SK-N-SH (cell line): ENCODE measurements around the gene GLG1. TPM values are rescaled to one million over a fixed set of nuclear protein-coding genes. Genes with fewer than 3 reads are reported as not detected.

Experiments used
- CTCF ChIA-PET: fragments of 300-600, 350-600 bp; formaldehyde crosslinking; extraction: SDS; loops from one replicate; lab custom pipeline; 2021; lab: Yijun Ruan, JAX
- POLR2A ChIA-PET: fragments of 350-600 bp; sonication (Branson Sonifier 250); formaldehyde crosslinking; extraction: SDS; loops from one replicate; lab custom pipeline; 2020; ENCODE audit warnings: antibody characterized with exemption, inconsistent platforms; lab: Yijun Ruan, JAX
- DNase-seq: peaks from one replicate; pipeline ENCODE4 v3.0.0; 2012
- H2AFZ ChIP-seq: fragments of 200-600 bp; sonication (generic); 2 replicates; pipeline ENCODE4 v1.8.1; 2016; ENCODE audit warnings: antibody characterized with exemption, mild to moderate bottlenecking, low read depth
- H3F3A ChIP-seq: fragments of 200-600 bp; sonication (generic); replicated peaks from 2 replicates; pipeline ENCODE3; 2016; ENCODE audit warnings: antibody characterized with exemption, mild to moderate bottlenecking; ENCODE audit not compliant: insufficient read depth
- H3K27ac ChIP-seq, 2 experiments: fragments of 200-500 bp in 1 of 2; fragments of 200-600 bp in 1 of 2; sonication (Bioruptor generic) in 1 of 2; sonication (generic), shearing (Covaris generic) in 1 of 2; 2 replicates each; pipeline versions ENCODE4 v1.5.1 to v1.6.1; 2014 to 2016; ENCODE audit warnings: low read depth in 2 of 2, inconsistent platforms in 1 of 2, low read length in 1 of 2, mild to moderate bottlenecking in 1 of 2, mixed read lengths in 1 of 2
- H3K27me3 ChIP-seq: fragments of 200-600 bp; sonication (generic), shearing (Covaris generic); 2 replicates; pipeline ENCODE4 v1.6.1; 2016; ENCODE audit warnings: mixed run types; ENCODE audit not compliant: insufficient read depth
- H3K36me3 ChIP-seq, 2 experiments: fragments of 200-500 bp in 1 of 2; fragments of 200-600 bp in 1 of 2; sonication (Bioruptor generic) in 1 of 2; sonication (generic) in 1 of 2; replicated peaks in 1 of 2; 2 replicates each; pipeline versions ENCODE3 to v1.5.1; 2014 to 2016; ENCODE audit warnings: low read length in 1 of 2, mild to moderate bottlenecking in 1 of 2; ENCODE audit not compliant: insufficient read depth in 2 of 2, control insufficient read depth in 1 of 2
- H3K4me1 ChIP-seq, 2 experiments: fragments of 200-500 bp in 1 of 2; fragments of 200-600 bp in 1 of 2; sonication (Bioruptor generic) in 1 of 2; sonication (generic), shearing (Covaris generic) in 1 of 2; 2 replicates each; pipeline versions ENCODE4 v1.5.1 to v1.6.1; 2014 to 2016; ENCODE audit warnings: low read depth in 1 of 2, low read length in 1 of 2, mixed run types in 1 of 2; ENCODE audit not compliant: insufficient read depth in 2 of 2, control insufficient read depth in 1 of 2
- H3K4me2 ChIP-seq: fragments of 200-600 bp; sonication (generic), shearing (Covaris generic); 2 replicates; pipeline ENCODE4 v1.6.1; 2017; ENCODE audit warnings: mixed run types
- H3K4me3 ChIP-seq, 2 experiments: fragments of 200-500 bp in 1 of 2; fragments of 200-600 bp in 1 of 2; sonication (Bioruptor generic) in 1 of 2; sonication (generic), shearing (Covaris generic) in 1 of 2; 2 replicates each; pipeline versions ENCODE4 v1.5.1 to v1.8.1; 2014 to 2016; ENCODE audit warnings: low read depth in 2 of 2, inconsistent platforms in 1 of 2, low read length in 1 of 2, mild to moderate bottlenecking in 1 of 2, mixed read lengths in 1 of 2, moderate library complexity in 1 of 2
- H3K79me2 ChIP-seq: fragments of 200-600 bp; sonication (generic); 2 replicates; pipeline ENCODE4 v1.8.1; 2017; ENCODE audit warnings: mild to moderate bottlenecking; ENCODE audit not compliant: insufficient read depth
- H3K9ac ChIP-seq: fragments of 200-600 bp; sonication (generic); 2 replicates; pipeline ENCODE4 v1.6.1; 2017; ENCODE audit warnings: mixed run types
- H3K9me2 ChIP-seq: fragments of 200-600 bp; sonication (generic); 2 replicates; pipeline ENCODE4 v1.6.1; 2017; ENCODE audit warnings: mixed run types
- H3K9me3 ChIP-seq: fragments of 200-600 bp; sonication (generic); 2 replicates; pipeline ENCODE4 v1.6.1; 2017; ENCODE audit warnings: mixed run types, mild to moderate bottlenecking, moderate library complexity
- H4K20me1 ChIP-seq: fragments of 200-600 bp; sonication (generic); 2 replicates; pipeline ENCODE4 v1.6.1; 2017; ENCODE audit warnings: mild to moderate bottlenecking, mixed run types; ENCODE audit not compliant: insufficient read depth
- CHD2 ChIP-seq: fragments of 150-350 bp; IDR thresholded peaks from 2 replicates; pipeline ENCODE4 v1.6.1; 2018; ENCODE audit warnings: low read length; ENCODE audit not compliant: partially characterized antibody
- ELF1 ChIP-seq: IDR thresholded peaks from 2 replicates; pipeline ENCODE4 v1.4.0; 2012
- EP300 ChIP-seq, 2 experiments: IDR thresholded peaks; 2 replicates each; pipeline versions ENCODE4 v1.4.0 to v1.6.1; 2012; ENCODE audit warnings: borderline replicate concordance in 1 of 2, low read depth in 1 of 2, low read length in 1 of 2
- EZH2phosphoT487 ChIP-seq: fragments of 200-600 bp; sonication (generic); IDR thresholded peaks from 2 replicates; pipeline ENCODE4 v1.6.1; 2017; ENCODE audit warnings: low read depth, mixed run types, mild to moderate bottlenecking, antibody characterized with exemption, moderate library complexity, borderline replicate concordance
- FOSL2 ChIP-seq: IDR thresholded peaks from 2 replicates; pipeline ENCODE4 v1.4.0; 2012; ENCODE audit warnings: low read depth, mild to moderate bottlenecking, moderate library complexity, borderline replicate concordance
- FOXJ3 ChIP-seq: sonication (generic); formaldehyde crosslinking; IDR thresholded peaks from 2 replicates; pipeline ENCODE4 v1.5.1; 2020; ENCODE audit warnings: mild to moderate bottlenecking, missing genetic modification reagents
- JUND ChIP-seq: IDR thresholded peaks from 2 replicates; pipeline ENCODE4 v1.4.0; 2012
- MXI1 ChIP-seq: IDR thresholded peaks from 2 replicates; pipeline ENCODE4 v1.6.1; 2012; ENCODE audit warnings: mild to moderate bottlenecking, low read depth, low read length, improper control_type of control experiment
- NFIC ChIP-seq: IDR thresholded peaks from 2 replicates; pipeline ENCODE4 v1.4.0; 2012; ENCODE audit warnings: borderline replicate concordance
- NRF1 ChIP-seq: IDR thresholded peaks from 2 replicates; pipeline ENCODE4 v1.6.1; 2012; ENCODE audit warnings: low read depth, mild to moderate bottlenecking, low read length
- PBX3 ChIP-seq: IDR thresholded peaks from 2 replicates; pipeline ENCODE4; 2012
- RAD21 ChIP-seq: IDR thresholded peaks from 2 replicates; pipeline ENCODE4 v1.6.1; 2012; ENCODE audit warnings: mild to moderate bottlenecking, low read length
- REST ChIP-seq: IDR thresholded peaks from 2 replicates; pipeline ENCODE4 v1.6.1; 2012; ENCODE audit warnings: mild to moderate bottlenecking, low read depth, low read length, moderate library complexity
- RXRA ChIP-seq: IDR thresholded peaks from 2 replicates; pipeline ENCODE4 v1.4.0; 2012; ENCODE audit warnings: low read depth, mild to moderate bottlenecking, borderline replicate concordance
- SIN3A ChIP-seq: IDR thresholded peaks from 2 replicates; pipeline ENCODE4 v1.6.1; 2012; ENCODE audit warnings: low read depth, mild to moderate bottlenecking, low read length, moderate library complexity, borderline replicate concordance
- TAF1 ChIP-seq: IDR thresholded peaks from 2 replicates; pipeline ENCODE4 v1.6.1; 2012; ENCODE audit warnings: low read depth, mild to moderate bottlenecking, low read length, moderate library complexity, borderline replicate concordance
- TEAD4 ChIP-seq: IDR thresholded peaks from 2 replicates; pipeline ENCODE4 v1.4.0; 2012; ENCODE audit warnings: mild to moderate bottlenecking, borderline replicate concordance; ENCODE audit not compliant: insufficient read depth
- WGBS: methylation state at CpG from one replicate; pipeline ENCODE4 v1.1.6; 2017; ENCODE audit warnings: low lambda C conversion rate; 5-methylcytosine and 5-hydroxymethylcytosine counted together
- polyA plus RNA-seq, 3 experiments: library from polyadenylated mRNA; depleted of rRNA; stranded (reverse); fragments of >200 nt; gene quantifications; 2 replicates each; pipeline ENCODE4 v1.2.3, GENCODE V29; 2012

The GLG1 gene
- polyA plus RNA-seq, 1 of the 3 experiments (the other 2 are of a cell fraction), result 71.1 TPM

- Histone ChIP-seq H3K4me2 (no peak overlapping the region), H3K9ac (no peak overlapping the region), H3K4me1 (no peaks in the 10 kb centered on the region), H3K9me3 (no peaks in the 10 kb centered on the region), H3K27me3 (no peaks in the 10 kb centered on the region), H4K20me1 (no peaks in the 10 kb centered on the region), H3K4me3 (no peak overlapping the region), H3K36me3 (peaks cover 74 to 76% of the 10 kb centered on the region in 2 experiments), H3F3A (no peaks in the 10 kb centered on the region), H3K79me2 (no peaks in the 10 kb centered on the region), H3K27ac (no peak overlapping the region), H3K9me2 (no peaks in the 10 kb centered on the region), H2AFZ (no peak overlapping the region)
- ChIA-PET POLR2A (no interaction called here), CTCF (no interaction called here)
- no peak for DNase-seq
- 88% methylated on average over 6 of the region's 6 CpGs for WGBS
- TF ChIP-seq EZH2phosphoT487 (no peak), MXI1 (no peak), ELF1 (no peak)
Measured at GRCh38 chr16:74465851-74466685, 140.8 kb downstream of the GLG1 start.

GRCh38 chr16:74465281-74465680 lies 141.6 kb downstream of the GLG1 start:
- Histone ChIP-seq H3K79me2 (no peaks in the 10 kb centered on the region), H3K9me2 (no peaks in the 10 kb centered on the region), H3K27me3 (no peaks in the 10 kb centered on the region)
- DNase-seq, result no peak
- TF ChIP-seq CHD2 (no peak), EP300 (IDR thresholded peaks at IDR 0.05; ENCODE audit: borderline replicate concordance in 1 of 2, low read depth in 1 of 2, low read length in 1 of 2) (no peak), ELF1 (no peak), FOSL2 (no peak), MXI1 (no peak), JUND (no peak), SIN3A (no peak), REST (no peak), PBX3 (no peak), RXRA (no peak), TEAD4 (no peak), NFIC (no peak), FOXJ3 (CRISPR knock-in tag) (no peak), RAD21 (no peak), TAF1 (no peak), NRF1 (no peak)
- TF ChIP-seq, all 33 proteins: peak for 0
- 94% methylated on average over 7 of the region's 7 CpGs for WGBS
- CTCF ChIA-PET, result interaction anchor here (0.7 kb wide), 1 partner anchor 285 kb away, joined by 3 read pairs; no protein-coding TSS in a partner anchor
- no peak overlapping the region for H3K4me3 ChIP-seq
- no peaks in the 10 kb centered on the region for H3K9me3 ChIP-seq
- no peaks in the 10 kb centered on the region for H4K20me1 ChIP-seq
- H3K4me1 ChIP-seq, result no peaks in the 10 kb centered on the region
- H3K9ac ChIP-seq, result no peak overlapping the region
- no peak overlapping the region for H3K27ac ChIP-seq
- POLR2A ChIA-PET, result no interaction called here
- no peak overlapping the region for H2AFZ ChIP-seq
- H3K4me2 ChIP-seq, result no peak overlapping the region
- H3K36me3 ChIP-seq, result peaks cover 69 to 78% of the 10 kb centered on the region in 2 experiments
- H3F3A ChIP-seq, result no peaks in the 10 kb centered on the region
